ENCODE measurements around the gene ZNF608. TPM values are rescaled to one million over a fixed set of nuclear protein-coding genes. Genes with fewer than 3 reads are reported as not detected.

The ZNF608 gene
- total and polyA plus RNA-seq, 3 donors from 2014 or later, result 28.7 to 42.4 (median 42.1) TPM

- TF ChIP-seq POLR2A (IDR thresholded peaks at IDR 0.05) (no peak), CTCF (IDR thresholded peaks at IDR 0.05) (no peak)
- Histone ChIP-seq H3K9me3 (no peaks in the 10 kb centered on the region), H3K4me1 (no peaks in the 10 kb centered on the region), H3K27ac (no peak overlapping the region), H3K4me3 (no peak overlapping the region), H3K36me3 (ENCODE audit: low read depth, missing control alignments) (no peaks in the 10 kb centered on the region), H3K27me3 (no peaks in the 10 kb centered on the region)
- 88 to 95% methylated on average over 5 of the region's 5 CpGs for WGBS, 2 donors
- intact Hi-C loops (cut with DNase I; ENCODE audit: low total_unique reads), result no loop called here
- DNase-seq, result no peak
These were observed 18.0 kb downstream of the ZNF608 start for GRCh38 chr5:124728331-124728967.

- Histone ChIP-seq H3K4me1 (no peaks in the 10 kb centered on the region), H3K27me3 (no peaks in the 10 kb centered on the region), H3K36me3 (ENCODE audit: low read depth, missing control alignments) (no peaks in the 10 kb centered on the region), H3K27ac (no peak overlapping the region), H3K9me3 (no peaks in the 10 kb centered on the region), H3K4me3 (no peak overlapping the region)
- intact Hi-C loops (cut with DNase I; ENCODE audit: low total_unique reads), result no loop called here
- DNase-seq, result no peak
- WGBS, 2 donors, result 93 to 98% methylated on average over 5 of the region's 5 CpGs
- TF ChIP-seq POLR2A (IDR thresholded peaks at IDR 0.05), result no peak
- no peak for TF ChIP-seq CTCF (IDR thresholded peaks at IDR 0.05)
These were observed 19.6 kb downstream of the ZNF608 start for GRCh38 chr5:124726631-124727362.

- no peaks in the 10 kb centered on the region for H3K27me3 ChIP-seq
- H3K36me3 ChIP-seq (ENCODE audit: low read depth, missing control alignments), result no peaks in the 10 kb centered on the region
- H3K9me3 ChIP-seq, result no peaks in the 10 kb centered on the region
- DNase-seq, result no peak
- no peak overlapping the region for H3K4me3 ChIP-seq
- H3K4me1 ChIP-seq, result no peaks in the 10 kb centered on the region
- no peak for TF ChIP-seq CTCF (IDR thresholded peaks at IDR 0.05)
- TF ChIP-seq POLR2A (IDR thresholded peaks at IDR 0.05), result no peak
- H3K27ac ChIP-seq, result no peak overlapping the region
- intact Hi-C loops (cut with DNase I; ENCODE audit: low total_unique reads), result no loop called here
- WGBS, 2 donors, result 80 to 91% methylated on average over 4 of the region's 4 CpGs
These were observed 20.7 kb downstream of the ZNF608 start for GRCh38 chr5:124725622-124726258.

GRCh38 chr5:124725040-124725434 lies 21.4 kb downstream of the ZNF608 start:
- intact Hi-C loops (cut with DNase I; ENCODE audit: low total_unique reads), result no loop called here
- Histone ChIP-seq H3K36me3 (ENCODE audit: low read depth, missing control alignments) (no peaks in the 10 kb centered on the region), H3K27me3 (no peaks in the 10 kb centered on the region), H3K9me3 (no peaks in the 10 kb centered on the region), H3K4me3 (no peak overlapping the region), H3K27ac (no peak overlapping the region), H3K4me1 (no peaks in the 10 kb centered on the region)
- TF ChIP-seq CTCF (IDR thresholded peaks at IDR 0.05) (no peak), POLR2A (IDR thresholded peaks at IDR 0.05) (no peak)
- DNase-seq, result no peak
- 78% methylated on average over 4 of the region's 4 CpGs for WGBS, 2 donors

Data from testis (tissue), 3 donors.